HepG2 (cell line): ENCODE measurements around the gene YTHDF1. TPM values are rescaled to one million over a fixed set of nuclear protein-coding genes. Genes with fewer than 3 reads are reported as not detected.

ENCODE experiments used
- EP300 ChIP-seq, 3 experiments: sonication (generic) in 1 of 3; formaldehyde crosslinking in 1 of 3; IDR thresholded peaks; 2 replicates each; pipeline versions ENCODE4 v1.5.1 to v1.6.1; 2011 to 2020; ENCODE audit warnings: low read depth in 2 of 3, low read length in 2 of 3, borderline replicate concordance in 1 of 3, improper control_type of control experiment in 1 of 3, mild to moderate bottlenecking in 1 of 3, missing genetic modification reagents in 1 of 3, moderate library complexity in 1 of 3
- ZNF839 ChIP-seq: sonication (generic); formaldehyde crosslinking; IDR thresholded peaks from 2 replicates; pipeline ENCODE4 v1.4.0; 2020; ENCODE audit warnings: missing genetic modification reagents, mild to moderate bottlenecking, borderline replicate concordance
- polyA plus RNA-seq, 8 experiments: library from polyadenylated mRNA; depleted of rRNA in 3 of 8; stranded (reverse) in 7 of 8; unstranded in 1 of 8; fragments of >200 nt; fragmentation: Illumina TruSeq in 4 of 8; extraction: Trizol in 4 of 8; gene quantifications; 2 replicates each; pipeline versions ENCODE4 v1.2.1 to v1.2.3, GENCODE V29; 2011 to 2016; ENCODE audit warnings: low read depth in 4 of 8, missing spikeins in 1 of 8, mixed read lengths in 1 of 8; ENCODE audit not compliant: insufficient read depth in 1 of 8
- total RNA-seq, 5 experiments: library from RNA; depleted of rRNA; stranded (reverse); fragments of >200 nt; fragmentation: Illumina TruSeq; extraction: Trizol; gene quantifications; 2 replicates each; pipeline ENCODE4 v1.2.3, GENCODE V29; 2016; ENCODE audit warnings: low read depth in 1 of 5
- TF ChIP-seq, protein P1 (sequence below): IDR thresholded peaks from 2 replicates; pipeline ENCODE4 v1.6.1; 2016; ENCODE audit warnings: low read depth, missing genetic modification reagents, missing compliant biosample characterization
- TF ChIP-seq, protein P2 (sequence below): sonication (generic); formaldehyde crosslinking; IDR thresholded peaks from 2 replicates; pipeline ENCODE4 v1.5.0; 2020; ENCODE audit warnings: mild to moderate bottlenecking, missing genetic modification reagents
- TF ChIP-seq, protein P3 (sequence below): sonication (generic); formaldehyde crosslinking; IDR thresholded peaks from 2 replicates; pipeline ENCODE4 v1.5.0; 2020; ENCODE audit warnings: mild to moderate bottlenecking, missing genetic modification reagents, borderline replicate concordance

The YTHDF1 gene
- total and polyA plus RNA-seq, 2 of the 13 experiments (the other 11 are each of a cell fraction or from before 2014, with no cell fraction given), result 34.5 to 37.7 TPM

- TF ChIP-seq, protein P1, sequence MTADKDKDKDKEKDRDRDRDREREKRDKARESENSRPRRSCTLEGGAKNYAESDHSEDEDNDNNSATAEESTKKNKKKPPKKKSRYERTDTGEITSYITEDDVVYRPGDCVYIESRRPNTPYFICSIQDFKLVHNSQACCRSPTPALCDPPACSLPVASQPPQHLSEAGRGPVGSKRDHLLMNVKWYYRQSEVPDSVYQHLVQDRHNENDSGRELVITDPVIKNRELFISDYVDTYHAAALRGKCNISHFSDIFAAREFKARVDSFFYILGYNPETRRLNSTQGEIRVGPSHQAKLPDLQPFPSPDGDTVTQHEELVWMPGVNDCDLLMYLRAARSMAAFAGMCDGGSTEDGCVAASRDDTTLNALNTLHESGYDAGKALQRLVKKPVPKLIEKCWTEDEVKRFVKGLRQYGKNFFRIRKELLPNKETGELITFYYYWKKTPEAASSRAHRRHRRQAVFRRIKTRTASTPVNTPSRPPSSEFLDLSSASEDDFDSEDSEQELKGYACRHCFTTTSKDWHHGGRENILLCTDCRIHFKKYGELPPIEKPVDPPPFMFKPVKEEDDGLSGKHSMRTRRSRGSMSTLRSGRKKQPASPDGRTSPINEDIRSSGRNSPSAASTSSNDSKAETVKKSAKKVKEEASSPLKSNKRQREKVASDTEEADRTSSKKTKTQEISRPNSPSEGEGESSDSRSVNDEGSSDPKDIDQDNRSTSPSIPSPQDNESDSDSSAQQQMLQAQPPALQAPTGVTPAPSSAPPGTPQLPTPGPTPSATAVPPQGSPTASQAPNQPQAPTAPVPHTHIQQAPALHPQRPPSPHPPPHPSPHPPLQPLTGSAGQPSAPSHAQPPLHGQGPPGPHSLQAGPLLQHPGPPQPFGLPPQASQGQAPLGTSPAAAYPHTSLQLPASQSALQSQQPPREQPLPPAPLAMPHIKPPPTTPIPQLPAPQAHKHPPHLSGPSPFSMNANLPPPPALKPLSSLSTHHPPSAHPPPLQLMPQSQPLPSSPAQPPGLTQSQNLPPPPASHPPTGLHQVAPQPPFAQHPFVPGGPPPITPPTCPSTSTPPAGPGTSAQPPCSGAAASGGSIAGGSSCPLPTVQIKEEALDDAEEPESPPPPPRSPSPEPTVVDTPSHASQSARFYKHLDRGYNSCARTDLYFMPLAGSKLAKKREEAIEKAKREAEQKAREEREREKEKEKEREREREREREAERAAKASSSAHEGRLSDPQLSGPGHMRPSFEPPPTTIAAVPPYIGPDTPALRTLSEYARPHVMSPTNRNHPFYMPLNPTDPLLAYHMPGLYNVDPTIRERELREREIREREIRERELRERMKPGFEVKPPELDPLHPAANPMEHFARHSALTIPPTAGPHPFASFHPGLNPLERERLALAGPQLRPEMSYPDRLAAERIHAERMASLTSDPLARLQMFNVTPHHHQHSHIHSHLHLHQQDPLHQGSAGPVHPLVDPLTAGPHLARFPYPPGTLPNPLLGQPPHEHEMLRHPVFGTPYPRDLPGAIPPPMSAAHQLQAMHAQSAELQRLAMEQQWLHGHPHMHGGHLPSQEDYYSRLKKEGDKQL (CRISPR knock-in tag), result no peak
- TF ChIP-seq, protein P2, sequence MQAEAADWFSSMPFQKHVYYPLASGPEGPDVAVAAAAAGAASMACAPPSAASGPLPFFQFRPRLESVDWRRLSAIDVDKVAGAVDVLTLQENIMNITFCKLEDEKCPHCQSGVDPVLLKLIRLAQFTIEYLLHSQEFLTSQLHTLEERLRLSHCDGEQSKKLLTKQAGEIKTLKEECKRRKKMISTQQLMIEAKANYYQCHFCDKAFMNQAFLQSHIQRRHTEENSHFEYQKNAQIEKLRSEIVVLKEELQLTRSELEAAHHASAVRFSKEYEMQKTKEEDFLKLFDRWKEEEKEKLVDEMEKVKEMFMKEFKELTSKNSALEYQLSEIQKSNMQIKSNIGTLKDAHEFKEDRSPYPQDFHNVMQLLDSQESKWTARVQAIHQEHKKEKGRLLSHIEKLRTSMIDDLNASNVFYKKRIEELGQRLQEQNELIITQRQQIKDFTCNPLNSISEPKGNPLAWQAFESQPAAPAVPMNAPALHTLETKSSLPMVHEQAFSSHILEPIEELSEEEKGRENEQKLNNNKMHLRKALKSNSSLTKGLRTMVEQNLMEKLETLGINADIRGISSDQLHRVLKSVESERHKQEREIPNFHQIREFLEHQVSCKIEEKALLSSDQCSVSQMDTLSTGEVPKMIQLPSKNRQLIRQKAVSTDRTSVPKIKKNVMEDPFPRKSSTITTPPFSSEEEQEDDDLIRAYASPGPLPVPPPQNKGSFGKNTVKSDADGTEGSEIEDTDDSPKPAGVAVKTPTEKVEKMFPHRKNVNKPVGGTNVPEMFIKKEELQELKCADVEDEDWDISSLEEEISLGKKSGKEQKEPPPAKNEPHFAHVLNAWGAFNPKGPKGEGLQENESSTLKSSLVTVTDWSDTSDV, result no peak
- TF ChIP-seq ZNF839 (CRISPR knock-in tag) (no peak), EP300 (IDR thresholded peaks at IDR 0.05; ENCODE audit: low read depth in 2 of 2, low read length in 2 of 2) (no peak), EP300 (CRISPR knock-in tag; IDR thresholded peaks at IDR 0.05; ENCODE audit: borderline replicate concordance) (no peak)
- TF ChIP-seq, protein P3, sequence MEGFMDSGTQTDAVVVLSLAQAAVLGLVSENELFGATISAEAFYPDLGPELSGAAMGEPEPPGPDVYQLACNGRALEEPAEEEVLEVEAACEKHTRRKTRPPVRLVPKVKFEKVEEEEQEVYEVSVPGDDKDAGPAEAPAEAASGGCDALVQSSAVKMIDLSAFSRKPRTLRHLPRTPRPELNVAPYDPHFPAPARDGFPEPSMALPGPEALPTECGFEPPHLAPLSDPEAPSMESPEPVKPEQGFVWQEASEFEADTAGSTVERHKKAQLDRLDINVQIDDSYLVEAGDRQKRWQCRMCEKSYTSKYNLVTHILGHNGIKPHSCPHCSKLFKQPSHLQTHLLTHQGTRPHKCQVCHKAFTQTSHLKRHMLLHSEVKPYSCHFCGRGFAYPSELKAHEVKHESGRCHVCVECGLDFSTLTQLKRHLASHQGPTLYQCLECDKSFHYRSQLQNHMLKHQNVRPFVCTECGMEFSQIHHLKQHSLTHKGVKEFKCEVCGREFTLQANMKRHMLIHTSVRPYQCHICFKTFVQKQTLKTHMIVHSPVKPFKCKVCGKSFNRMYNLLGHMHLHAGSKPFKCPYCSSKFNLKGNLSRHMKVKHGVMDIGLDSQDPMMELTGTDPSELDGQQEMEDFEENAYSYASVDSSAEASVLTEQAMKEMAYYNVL (CRISPR knock-in tag), result no peak
These were observed 12.9 kb upstream of the YTHDF1 start (continued) for GRCh38 chr20:63228806-63229205.
